Prostate gland (tissue), 2 donors: ENCODE data around the gene PIP. TPM values are rescaled to one million over a fixed set of nuclear protein-coding genes. Genes with fewer than 3 reads are reported as not detected.
A peak's percentile ranks its signal among the peaks of the same experiment; 100 is the strongest.
"Not testable (repeated sequence)": the region's sequence is repeated elsewhere in the genome, so short reads cannot be mapped to it uniquely, and the experiment has no call there.

Experiments
- DNase-seq: peaks from one replicate; pipeline ENCODE4 v3.0.0-alpha.2; 2019; ENCODE audit warnings: low spot score
- H3K27ac ChIP-seq, 2 donors: fragments of 200-600 bp; sonication (generic); 2 replicates each; pipeline ENCODE4 v1.5.1; 2017 to 2019
- H3K27me3 ChIP-seq: fragments of 200-600 bp; sonication (generic); replicated peaks from 2 replicates; pipeline ENCODE4 v1.5.1; 2019; ENCODE audit not compliant: insufficient read depth
- H3K36me3 ChIP-seq, 2 donors: fragments of 200-600 bp; sonication (generic); 1 replicate in 1 of 2; 2 replicates in 1 of 2; pipeline versions ENCODE4 v1.5.1 to v1.8.1; 2017 to 2019
- H3K4me1 ChIP-seq: fragments of 200-600 bp; sonication (generic); replicated peaks from 2 replicates; pipeline ENCODE4 v1.5.1; 2019
- H3K4me3 ChIP-seq, 2 donors: fragments of 200-600 bp; sonication (generic); 2 replicates each; pipeline ENCODE4 v1.5.1; 2017 to 2019
- H3K9me3 ChIP-seq: fragments of 200-600 bp; sonication (generic); 2 replicates; pipeline ENCODE4 v1.5.1; 2017
- CTCF ChIP-seq, 4 experiments: fragments of 200-600 bp in 2 of 4; fragments of 450-650 bp in 2 of 4; sonication (generic) in 2 of 4; IDR thresholded peaks; 1 replicate in 3 of 4; 2 replicates in 1 of 4; pipeline ENCODE4 v1.5.1; 2016 to 2019; ENCODE audit warnings: antibody characterized with exemption in 4 of 4, mild to moderate bottlenecking in 2 of 4, moderate library complexity in 2 of 4
- POLR2A ChIP-seq: fragments of 450-650 bp; IDR thresholded peaks from one replicate; pipeline ENCODE4 v1.6.1; 2016; ENCODE audit warnings: antibody characterized with exemption, mild to moderate bottlenecking
- POLR2AphosphoS5 ChIP-seq: sonication (generic); formaldehyde crosslinking; IDR thresholded peaks from one replicate; pipeline ENCODE4 v1.6.1; 2017; ENCODE audit warnings: antibody characterized with exemption
- WGBS: methylation state at CpG from one replicate; pipeline ENCODE4 v1.1.5; 2018; 5-methylcytosine and 5-hydroxymethylcytosine counted together
- intact Hi-C: fragments of 100-400 bp; cut with DNase I; formaldehyde crosslinking; loops from one replicate; pipeline ENCODE4 v1.14.2; 2022
- total RNA-seq, 2 donors: library from RNA; depleted of rRNA; stranded (reverse); fragments of >200 nt; gene quantifications; one replicate each; pipeline ENCODE4 v1.1.0, GENCODE V29; 2016

PIP gene
- total RNA-seq, 2 donors from 2014 or later: 2.2 to 98.2 TPM

- intact Hi-C loops: no loop called here
- Histone ChIP-seq H3K4me3 (no peak overlapping the region), H3K4me1 (no peaks in the 10 kb centered on the region), H3K27me3 (no peaks in the 10 kb centered on the region), H3K9me3 (no peaks in the 10 kb centered on the region), H3K27ac (no peak overlapping the region), H3K36me3 (no peaks in the 10 kb centered on the region)
- no peak for DNase-seq
- TF ChIP-seq POLR2A: no peak
- TF ChIP-seq CTCF (IDR thresholded peaks at IDR 0.05): no peak
- TF ChIP-seq POLR2AphosphoS5: no peak
These were observed 16.8 kb downstream of the PIP start for GRCh38 chr7:143148651-143149050.

GRCh38 chr7:143150696-143151095 lies 18.8 kb downstream of the PIP start:
- H3K27ac ChIP-seq, H3K27me3 ChIP-seq, H3K36me3 ChIP-seq, H3K4me3 ChIP-seq, H3K9me3 ChIP-seq, DNase-seq, intact Hi-C loops, H3K4me1 ChIP-seq: not testable (repeated sequence)
- WGBS: 97% methylated on average over 6 of the region's 6 CpGs

GRCh38 chr7:143158617-143159016 lies 26.7 kb downstream of the PIP start:
- H3K36me3 ChIP-seq, H3K27ac ChIP-seq, H3K4me1 ChIP-seq, H3K27me3 ChIP-seq, H3K9me3 ChIP-seq, intact Hi-C loops, DNase-seq, H3K4me3 ChIP-seq: not testable (repeated sequence)
- WGBS: 97% methylated on average over 3 of the region's 3 CpGs

GRCh38 chr7:143171697-143172096 lies 39.8 kb downstream of the PIP start:
- Histone ChIP-seq H3K36me3 (no peaks in the 10 kb centered on the region), H3K4me1 (no peaks in the 10 kb centered on the region), H3K4me3 (no peak overlapping the region), H3K27me3 (no peaks in the 10 kb centered on the region), H3K9me3 (no peaks in the 10 kb centered on the region), H3K27ac (no peak overlapping the region)
- intact Hi-C loops: no loop called here
- TF ChIP-seq POLR2AphosphoS5: peak; percentile 49
- TF ChIP-seq POLR2A: no peak
- peak; percentile 38 for DNase-seq

- DNase-seq: peak; percentile 83
- Histone ChIP-seq H3K36me3 (no peaks in the 10 kb centered on the region), H3K9me3 (no peaks in the 10 kb centered on the region), H3K27me3 (no peaks in the 10 kb centered on the region), H3K4me1 (no peaks in the 10 kb centered on the region), H3K27ac (no peak overlapping the region), H3K4me3 (no peak overlapping the region)
- 23% methylated on average over 4 of the region's 4 CpGs for WGBS
- peak; percentile 70 for TF ChIP-seq POLR2AphosphoS5
- no peak for TF ChIP-seq CTCF (IDR thresholded peaks at IDR 0.05)
- intact Hi-C loops: no loop called here
These were observed 40.5 kb downstream of the PIP start for GRCh38 chr7:143172354-143172753.

- intact Hi-C loops: no loop called here
- Histone ChIP-seq H3K36me3 (no peaks in the 10 kb centered on the region), H3K4me3 (no peak overlapping the region), H3K9me3 (no peaks in the 10 kb centered on the region), H3K27me3 (no peaks in the 10 kb centered on the region), H3K27ac (no peak overlapping the region), H3K4me1 (no peaks in the 10 kb centered on the region)
- DNase-seq: no peak
- TF ChIP-seq POLR2A (no peak), POLR2AphosphoS5 (no peak), CTCF (IDR thresholded peaks at IDR 0.05) (no peak)
- 92% methylated on average over 5 of the region's 5 CpGs for WGBS
These were observed 44.3 kb downstream of the PIP start for GRCh38 chr7:143176128-143176527.
